Stimulated activated CD4-positive, alpha-beta T cell treated with anti-CD3 and anti-CD28 coated beads, Interleukin-1b, Interleukin-23, amount 100 ng/mL, for 48 hours (primary cell): ENCODE measurements around the gene PSMB11.

Experiments used
- DNase-seq: peaks from one replicate; pipeline ENCODE4 v3.0.0-alpha.2; 2020

Gene PSMB11

DNA sequence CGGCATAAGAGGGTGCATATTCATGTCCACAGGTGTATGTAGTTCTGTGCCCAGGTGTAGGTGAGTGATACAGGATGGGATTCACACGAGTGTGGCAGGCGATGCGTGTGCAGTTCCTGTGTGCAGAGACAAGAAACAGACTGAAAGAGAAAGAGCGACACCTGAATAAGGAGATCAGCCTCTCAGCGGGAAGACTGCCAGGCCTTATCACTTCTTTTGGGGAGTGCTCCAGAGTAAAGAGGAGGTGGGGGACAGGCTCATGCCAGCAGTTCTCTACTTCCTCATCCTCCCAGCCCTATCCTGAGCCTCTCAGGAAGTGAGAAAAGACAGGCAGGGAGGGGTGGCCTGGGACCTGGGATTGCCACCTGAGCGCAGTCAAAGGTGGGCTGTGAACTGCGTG lies 2.8 kb downstream of the PSMB11 start:
- no peak for DNase-seq

DNA sequence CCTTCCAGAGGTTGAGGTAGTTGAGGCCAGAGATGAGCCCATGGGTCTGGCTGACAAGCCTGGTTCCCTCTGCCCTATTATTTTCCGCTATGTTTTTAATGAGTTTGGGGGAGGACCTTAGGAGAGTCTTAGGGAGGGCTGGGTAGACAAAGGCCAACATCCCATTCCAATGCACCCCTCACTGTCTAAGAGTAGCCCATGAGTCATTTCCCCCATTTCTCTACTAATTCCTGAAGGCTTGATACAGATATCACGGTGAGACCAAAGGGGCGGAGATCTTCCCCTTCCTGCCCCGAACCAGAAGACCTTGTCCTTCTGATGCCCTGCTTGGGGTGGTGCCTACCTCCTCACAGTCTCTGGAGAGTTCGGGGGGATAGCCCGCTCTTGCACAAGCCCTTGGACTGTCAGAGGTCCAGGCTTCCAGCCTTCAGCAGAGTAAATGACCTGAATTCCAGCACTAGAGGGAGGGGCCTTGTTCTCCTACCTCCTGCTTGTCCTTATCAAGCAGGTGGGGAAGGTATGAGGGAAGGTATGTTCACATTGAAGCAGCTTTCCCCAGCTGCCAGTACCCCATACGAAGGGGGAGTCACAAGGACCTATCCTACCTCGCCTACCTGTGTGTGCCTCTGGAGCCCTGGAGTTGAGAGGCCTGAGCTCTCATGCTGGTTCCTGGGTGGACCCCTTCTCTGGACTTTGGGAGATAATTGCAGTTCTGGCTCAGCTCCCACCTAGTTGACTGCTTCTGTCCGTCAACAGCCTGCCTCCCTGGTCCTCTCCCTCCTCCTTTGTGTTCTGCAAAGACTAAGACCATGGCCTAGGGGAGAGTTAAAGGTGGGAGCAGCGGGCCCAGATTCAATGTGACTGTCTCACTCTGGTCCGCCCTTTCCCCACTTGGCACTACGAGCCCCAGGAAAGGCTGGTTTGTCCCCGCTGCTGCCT lies 3.7 kb downstream of the PSMB11 start:
- no peak for DNase-seq

DNA sequence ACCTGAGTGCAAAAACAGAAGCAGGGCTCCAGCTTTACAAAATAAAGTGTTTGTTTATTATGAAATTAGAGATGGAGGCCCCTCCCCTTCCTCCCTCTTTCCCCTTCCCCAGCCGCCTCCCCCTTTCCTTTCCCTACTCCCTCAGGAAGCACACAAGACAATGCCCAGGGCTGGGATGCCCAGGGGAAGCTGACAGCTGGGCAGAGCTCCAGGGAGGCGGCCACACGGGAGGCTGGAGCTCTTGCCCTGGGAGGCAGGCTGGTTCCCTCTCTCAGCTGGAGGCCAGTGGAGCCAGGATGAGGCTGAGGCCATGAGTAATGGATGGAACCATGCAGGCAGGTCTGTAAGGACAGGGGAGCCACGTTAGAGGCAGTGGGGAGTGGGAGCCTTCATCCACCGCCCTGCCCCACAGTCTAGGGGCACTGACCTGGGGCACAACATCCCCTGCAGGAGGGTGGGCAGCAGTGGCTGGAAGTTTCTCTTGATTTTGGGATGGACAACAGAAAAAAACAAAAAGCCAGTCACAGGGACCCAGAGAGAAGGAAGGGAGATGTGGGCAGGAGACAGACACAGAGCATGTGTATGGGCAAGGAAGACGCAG lies 5.1 kb downstream of the PSMB11 start:
- DNase-seq, result no peak

DNA sequence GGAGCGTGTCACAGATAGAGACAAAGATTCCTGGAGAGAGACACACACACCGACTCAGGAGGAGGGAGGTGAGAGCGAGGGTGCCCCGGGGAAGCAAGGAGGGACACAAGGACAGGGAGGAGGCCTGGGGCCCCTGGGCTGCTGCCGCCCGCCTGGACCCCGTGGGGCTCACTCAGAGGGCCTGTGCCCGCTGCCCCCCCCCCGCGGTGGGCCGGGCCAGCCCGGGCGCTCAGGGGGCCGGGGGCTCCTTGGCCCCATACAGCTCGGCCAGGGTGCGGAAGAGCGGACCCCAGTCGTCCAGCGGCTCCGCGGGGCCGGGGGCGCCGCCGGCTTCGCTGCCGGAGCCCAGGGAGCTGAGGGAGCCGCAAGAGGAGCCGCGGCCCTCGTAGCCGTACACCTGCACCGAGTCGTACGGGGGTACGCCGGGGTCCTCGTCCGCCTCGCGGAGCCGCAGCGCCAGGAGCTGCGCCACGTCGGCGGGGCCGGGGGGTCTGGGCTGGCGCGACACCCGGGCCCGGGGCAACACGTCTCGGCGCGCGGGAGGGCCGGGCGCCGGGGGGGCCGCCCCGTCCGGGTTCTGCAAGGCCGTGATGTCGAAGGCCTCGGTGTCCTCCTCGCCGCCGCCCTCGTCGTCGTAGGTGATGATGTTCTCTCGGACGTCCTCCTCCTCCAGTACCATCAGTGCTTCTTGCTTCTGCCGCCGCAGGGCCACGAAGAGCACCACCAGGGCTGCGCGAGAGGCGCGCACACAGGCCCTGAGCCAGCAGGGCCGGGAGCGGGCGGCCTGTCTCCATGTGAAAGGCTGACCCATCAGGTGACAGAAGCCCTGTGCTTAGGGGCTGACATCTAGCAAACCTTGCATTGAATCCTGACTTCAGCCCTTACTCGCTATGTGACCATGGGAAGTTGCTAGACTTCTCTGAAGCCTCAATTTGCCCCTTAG lies 6.0 kb downstream of the PSMB11 start:
- DNase-seq, result no peak

DNA sequence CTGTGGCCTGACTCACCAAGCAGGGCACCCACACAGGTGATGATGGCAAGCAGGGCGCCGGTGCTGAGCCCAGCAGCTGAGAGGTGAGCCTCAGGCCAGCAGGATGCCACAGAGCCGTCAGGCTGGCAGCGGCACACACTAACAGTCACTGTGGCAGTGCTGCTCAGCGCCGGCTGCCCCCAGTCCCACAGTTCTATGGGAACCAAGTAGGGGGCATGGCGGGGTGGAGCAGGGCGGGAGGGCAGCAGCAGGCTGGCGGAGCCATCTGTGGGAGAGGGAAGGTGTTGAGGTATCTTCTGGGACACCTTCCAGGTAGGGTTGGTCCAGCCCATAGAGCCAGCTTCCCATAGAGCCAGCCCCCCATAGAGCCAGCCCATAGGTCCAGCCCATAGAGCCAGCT lies 7.0 kb downstream of the PSMB11 start:
- DNase-seq, result no peak

DNA sequence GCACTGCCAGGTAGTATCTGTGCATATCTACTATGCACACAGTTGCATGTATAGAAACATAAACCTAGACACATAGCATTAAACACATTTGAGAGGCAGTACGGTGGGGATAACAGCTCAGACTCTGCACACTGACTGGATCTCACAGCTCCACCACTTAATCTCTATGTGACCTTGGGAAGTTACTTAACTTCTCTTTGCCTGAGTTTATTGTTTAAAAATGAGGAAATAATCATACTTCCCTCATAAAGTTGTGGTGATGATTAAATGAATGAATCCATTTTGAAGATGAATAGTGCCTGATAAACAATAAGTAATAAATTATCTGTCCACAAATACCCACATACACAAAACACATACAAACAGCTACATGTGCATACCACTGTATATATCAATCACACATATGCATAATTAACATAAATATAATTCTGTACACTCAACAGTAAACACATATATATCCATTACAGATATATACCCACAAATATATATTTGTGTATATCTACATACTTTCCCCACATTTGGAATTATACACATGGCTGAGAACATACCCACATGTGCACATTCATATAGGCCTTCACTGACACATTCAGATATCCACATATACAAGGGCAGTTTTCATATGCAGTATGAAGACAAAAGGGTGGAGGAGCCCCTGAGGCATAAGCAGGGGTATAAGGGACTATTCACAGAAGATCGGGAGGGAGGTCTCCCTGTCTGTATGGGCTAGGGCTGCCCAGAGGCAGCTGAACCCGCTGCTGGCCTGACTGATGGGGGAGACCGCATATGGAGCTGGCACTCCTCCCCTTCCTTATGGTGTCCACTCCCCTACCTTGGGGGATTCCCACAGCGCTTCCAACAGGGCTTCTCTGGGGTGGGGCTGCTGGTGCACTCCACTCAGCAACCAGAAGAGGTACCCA lies 9.4 kb downstream of the PSMB11 start:
- no peak for DNase-seq

DNA sequence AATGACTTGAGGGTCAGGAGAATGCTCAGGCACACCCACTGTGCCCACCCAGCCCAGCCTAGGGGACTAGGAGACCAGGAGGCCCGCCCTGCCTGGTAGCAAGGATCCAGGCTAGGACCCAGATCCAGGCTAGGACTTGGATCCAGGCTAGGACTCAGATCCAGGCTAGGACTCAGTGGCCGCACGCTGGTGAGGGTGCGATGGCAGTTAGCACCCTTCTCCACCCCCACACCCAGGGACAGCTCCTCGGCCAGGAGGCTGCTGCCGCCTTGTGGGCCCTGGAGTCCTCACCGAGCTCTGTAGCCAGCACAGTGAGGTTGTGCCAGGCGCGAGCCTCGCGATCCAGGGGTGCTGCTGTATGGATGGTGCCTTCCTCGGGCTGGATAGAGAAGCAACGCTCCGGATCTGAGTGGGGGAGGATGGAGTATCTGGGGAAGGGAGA lies 10.2 kb downstream of the PSMB11 start:
- DNase-seq, result no peak

DNA sequence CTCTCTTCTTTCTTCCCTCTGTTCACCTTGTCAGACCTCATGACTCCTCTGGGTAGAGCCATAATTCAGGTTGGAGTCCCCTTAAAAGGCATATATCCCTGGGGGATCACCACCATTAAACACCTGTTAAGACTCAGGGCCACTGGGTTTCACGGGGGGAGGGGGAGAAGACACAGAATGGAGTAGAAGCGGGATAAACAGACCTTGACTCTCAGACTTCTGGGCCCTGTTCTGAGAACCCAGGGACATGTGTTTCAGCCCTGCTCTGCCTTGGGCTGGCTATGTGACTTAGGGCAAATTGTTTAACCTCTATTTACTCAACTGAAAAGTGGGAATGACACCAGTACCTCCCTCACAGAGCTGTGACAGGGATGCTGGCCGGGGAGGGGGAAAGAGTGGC lies 10.7 kb downstream of the PSMB11 start:
- no peak for DNase-seq

DNA sequence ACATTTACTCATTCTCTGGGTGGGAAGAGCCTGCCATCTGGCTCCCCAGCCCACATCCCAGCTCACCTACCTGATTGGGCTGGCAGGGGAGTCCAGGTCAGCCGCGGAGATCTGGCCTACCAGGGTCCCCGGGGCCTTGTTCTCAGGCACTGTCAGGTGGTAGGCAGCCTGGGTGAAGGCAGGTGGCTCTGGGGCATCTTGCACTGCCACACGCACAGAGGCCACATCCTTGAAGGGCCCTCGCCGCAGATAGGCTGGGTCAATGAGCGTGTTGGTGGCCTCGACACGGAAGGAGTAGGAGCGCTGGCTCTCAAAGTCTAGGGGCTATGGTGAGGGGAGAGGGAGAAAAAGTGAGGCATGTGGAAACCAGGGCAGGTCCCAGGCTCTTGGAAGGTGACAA lies 11.4 kb downstream of the PSMB11 start:
- DNase-seq, result no peak

DNA sequence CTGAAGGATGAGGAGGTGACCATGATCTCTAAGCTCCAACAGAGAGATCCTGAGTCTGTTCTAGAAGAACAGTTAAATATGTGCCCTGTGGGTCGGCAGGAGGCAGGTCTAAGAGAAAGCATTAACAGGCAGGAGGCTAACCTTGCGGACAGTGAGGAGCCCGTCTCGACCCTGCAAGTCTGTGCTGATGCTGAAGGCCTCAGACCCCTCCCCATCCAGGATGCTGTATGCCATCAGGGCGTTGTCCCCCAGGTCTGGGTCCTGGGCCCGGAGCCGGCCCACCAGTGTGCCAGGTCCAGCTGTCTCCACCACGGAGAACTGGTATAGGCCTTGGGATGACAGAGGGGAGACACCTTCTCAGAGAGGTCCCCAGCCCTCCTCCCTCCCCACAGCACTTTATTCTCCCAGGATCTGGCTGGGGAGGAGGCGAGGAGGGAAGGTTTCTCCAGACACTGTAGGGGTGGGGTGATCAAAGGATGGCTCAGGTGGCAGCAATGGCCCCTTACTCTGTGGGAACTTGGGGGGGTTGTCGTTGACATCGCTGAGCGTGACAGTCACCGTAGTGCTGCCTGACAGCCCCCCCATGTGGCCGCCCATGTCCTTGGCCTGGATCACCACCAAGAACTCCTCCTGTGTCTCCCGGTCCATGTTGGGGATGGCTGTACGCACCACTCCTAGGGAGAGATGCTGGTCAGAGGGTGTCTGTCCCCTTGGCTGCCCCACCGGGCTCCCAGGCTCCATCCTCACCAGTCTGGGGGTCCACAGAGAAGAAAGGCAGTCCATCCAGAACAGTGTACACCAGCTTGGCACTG lies 12.2 kb downstream of the PSMB11 start:
- DNase-seq, result peak; percentile 23

DNA sequence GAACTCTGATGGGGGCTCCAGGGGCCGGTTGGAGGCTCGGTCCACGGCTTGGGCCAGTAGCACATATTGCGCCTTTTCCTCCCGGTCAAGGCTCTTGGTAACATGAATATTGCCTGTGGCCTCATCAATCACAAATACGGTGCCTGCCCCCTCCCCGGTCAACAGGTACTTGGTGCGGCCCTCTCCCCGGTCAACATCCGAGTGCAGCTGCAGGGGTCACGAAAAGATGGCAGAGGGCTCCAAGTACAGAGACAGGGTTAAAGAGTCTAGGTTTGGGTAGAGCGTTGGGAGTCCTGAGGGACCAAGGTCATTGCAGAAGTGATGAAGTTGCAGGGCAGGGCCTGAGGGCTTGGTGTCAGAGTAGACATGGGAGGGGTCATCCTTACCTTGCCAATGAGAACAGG lies 13.1 kb downstream of the PSMB11 start:
- no peak for DNase-seq

DNA sequence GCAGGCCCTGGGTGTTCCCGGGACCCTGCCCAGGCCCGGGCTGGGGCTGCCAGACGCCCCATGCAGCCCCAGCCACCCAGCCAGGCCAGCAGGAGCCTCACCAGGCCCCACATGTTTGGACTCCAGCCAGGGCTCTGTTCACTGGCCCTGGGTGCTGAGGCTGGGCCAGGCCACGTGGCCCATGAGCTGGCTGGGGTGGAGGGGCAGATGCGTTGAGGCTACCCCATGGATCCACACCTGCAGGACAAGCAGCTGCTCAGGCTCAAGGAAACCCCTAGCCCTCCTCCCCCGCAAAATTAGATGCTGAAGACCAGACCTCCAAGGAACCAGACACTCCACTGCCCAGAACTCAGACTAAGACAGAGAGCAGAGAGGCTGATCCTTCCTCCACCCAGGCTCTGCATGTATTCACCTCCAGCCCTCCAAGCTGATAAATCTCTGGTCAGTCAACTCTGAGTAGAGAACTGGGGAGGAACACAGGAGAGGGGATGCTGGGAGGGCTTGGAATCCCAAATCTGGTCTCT lies 13.7 kb downstream of the PSMB11 start:
- no peak for DNase-seq

DNA sequence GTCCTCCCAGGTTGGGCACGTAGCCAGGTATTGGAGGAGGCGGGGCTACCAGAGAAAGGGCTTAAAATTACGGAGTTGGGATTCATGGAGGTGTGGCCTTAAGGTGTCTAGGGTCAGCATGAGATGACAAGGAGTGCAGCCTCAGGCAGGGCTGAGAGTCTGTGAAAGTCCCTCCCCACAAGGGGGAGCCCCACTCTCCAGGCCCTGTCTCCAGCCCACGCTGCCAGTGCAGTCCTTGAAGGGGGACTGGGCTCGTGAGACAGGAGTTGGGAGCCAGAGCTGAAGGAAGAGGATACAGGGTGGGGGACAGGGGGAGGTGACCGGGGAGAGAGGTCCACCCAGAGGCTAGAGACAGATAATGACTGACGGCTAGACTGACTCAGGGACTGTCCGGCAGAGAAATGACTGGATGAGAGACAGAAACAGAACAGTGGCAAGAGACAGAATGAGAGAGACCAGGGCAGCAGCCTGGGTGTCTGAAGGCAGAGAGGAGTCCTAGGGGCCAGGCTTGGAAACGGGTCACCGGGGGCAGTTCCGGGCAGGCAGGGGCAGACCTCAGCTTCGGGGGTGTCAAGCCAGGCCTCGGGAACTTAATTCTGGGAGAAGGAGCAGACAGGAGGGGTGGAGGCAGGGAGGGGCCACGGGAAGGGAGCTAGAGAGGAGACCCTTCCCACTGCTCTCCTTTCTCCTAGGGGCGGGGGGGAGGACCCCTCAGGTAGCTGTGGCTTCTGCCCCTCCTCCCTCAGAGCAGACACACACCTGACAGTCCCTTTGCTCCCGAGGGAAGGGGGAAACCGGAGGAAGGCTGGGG lies 14.3 kb downstream of the PSMB11 start:
- DNase-seq, result peak; percentile 60

DNA sequence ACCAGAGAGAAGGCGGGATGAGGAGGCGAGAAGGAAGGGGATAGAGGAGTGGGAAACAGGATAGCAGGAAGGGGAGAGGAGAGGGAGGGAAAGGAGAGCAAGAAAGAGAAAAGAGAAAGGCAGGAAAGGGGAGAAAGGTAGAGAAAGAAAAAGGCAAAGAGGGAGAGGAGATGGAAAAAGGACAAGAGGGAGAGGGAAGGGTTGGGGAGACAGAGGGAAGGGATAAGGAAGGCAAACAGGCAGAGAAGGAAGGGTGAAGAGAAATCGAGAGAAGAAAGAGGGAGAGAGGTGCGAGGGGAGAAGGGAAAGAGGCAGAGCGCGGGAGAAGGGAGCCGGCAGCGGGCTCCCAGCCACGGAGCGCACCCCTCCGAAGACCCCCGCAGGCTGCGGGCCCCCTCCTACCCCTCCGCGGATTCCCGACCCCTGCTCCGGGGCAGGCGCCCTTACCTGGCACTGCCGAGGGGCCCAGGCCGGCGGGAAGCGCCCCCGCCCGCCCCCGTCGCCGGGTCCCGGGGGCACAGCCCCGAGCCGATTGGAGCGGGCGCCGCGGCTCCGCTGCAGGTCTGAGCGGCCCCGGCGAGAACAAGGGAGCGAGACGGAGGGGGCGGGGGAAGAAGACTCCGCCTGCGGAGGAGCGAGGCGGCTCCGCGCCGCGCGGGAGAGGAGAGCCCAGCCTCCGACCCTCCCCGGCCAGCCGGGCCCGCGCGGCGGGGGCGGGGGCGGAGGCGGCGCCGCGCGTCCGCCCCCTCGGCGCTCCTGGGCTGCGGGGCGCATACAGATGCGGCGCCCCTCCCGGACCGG lies 15.1 kb downstream of the PSMB11 start, which contains the start of gene CDH24:
CDH24 (minus strand) TSS at position 565 of the 801 bp plus-strand sequence. CDS start 1,787 bp downstream, outside the sequence.
- peak; percentile 64 for DNase-seq

DNA sequence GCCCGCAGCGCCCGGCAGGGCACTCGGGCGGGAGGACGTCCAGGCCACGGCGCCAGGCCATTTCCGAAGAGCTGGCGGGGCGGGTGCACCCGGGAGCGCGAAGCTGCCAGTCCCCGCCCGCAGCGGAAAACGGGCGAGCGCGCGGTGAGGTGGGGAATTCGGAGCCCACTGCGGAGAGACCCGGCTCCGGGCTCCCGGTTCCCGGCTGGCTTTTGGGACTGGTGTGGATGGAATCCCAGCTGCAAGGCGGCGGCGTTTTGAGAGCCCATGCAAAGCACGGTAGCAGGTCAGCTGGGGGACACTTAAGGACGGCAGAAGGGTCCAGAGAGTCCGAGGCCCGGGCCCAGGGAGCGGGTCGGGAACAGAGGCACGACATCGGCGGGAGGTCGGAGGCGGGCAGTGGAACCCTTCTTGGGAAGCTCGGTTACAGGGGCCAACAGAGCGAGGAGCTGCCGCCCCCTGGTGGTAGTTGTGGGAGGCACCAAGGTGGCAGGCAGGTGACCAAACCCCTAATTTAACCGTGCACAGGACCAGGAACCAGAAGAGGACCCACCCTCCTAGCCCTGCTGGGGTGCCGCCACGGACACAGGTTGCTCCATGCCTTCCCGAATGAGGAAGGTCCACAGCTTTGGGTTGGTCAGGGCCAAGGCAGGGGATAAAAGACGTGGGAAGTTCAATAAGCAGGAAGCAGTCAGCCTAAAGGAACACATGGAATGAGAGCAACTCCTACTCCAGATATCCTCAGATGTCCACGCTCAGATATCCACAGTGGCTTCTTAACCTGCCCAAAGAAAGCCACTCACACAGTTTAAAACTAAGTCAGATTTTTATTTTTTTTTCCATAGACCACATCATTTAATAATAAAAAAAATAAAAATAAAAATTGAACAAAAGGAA lies 16.0 kb downstream of the PSMB11 start:
- DNase-seq, result peak; percentile 85

DNA sequence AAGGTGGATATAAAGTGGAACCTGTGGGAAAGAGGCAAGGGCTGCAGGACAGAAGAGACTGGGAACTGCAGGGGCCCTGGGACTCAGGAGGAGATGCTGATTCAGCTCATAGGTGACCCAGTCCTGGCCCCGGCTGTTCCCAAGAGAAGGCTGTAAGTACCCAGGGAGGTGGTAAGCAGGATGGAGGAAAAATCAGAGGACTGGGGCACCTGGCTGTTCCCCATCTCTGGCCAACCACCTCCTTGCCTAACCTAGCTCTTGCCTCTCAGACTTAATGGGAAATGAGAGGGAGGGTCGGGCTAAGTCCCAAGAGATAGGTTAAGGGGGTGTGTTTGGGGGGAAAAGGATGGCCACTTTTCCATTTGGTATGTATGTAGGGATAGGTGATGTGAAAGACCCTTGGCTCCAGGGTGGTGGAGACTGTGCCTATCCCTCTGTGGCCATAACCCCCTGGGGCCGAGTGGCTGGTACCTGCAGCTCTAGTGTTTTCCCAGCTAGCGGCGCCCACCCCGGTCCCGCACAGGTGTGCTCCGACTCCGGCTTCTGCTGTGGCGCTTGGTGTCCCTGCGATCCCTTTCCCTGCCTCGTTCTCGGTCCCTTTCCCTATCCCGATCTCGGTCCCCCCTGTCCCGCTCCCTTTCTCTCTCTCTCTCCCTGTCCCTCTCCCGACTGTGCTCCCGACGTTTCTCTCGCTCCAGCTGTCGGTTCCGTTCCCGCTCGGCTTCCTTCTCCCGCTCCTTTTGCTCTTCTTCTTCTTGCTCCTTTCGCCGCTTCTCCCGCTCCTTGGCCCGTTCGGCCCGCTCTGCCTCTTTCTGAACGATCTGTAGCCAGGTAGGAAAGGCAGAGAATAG lies 16.9 kb downstream of the PSMB11 start:
- DNase-seq, result no peak
